NB4 (cell line): ENCODE data around the gene LDB3.

Source experiments
- DNase-seq: peaks from one replicate; pipeline ENCODE4 v3.0.0; 2010; ENCODE audit warnings: low read depth
- H3K4me3 ChIP-seq: one replicate; pipeline ENCODE4 v1.5.1; 2011; ENCODE audit warnings: mild to moderate bottlenecking, low read depth, low read length, moderate library complexity
- MYC ChIP-seq: IDR thresholded peaks from 2 replicates; pipeline ENCODE4 v1.6.1; 2011; ENCODE audit warnings: low read depth, low read length
- POLR2A ChIP-seq: IDR thresholded peaks from 2 replicates; pipeline ENCODE4 v1.6.1; 2011; ENCODE audit warnings: mild to moderate bottlenecking; ENCODE audit not compliant: insufficient read length; ENCODE audit errors: extremely low read depth
- TF ChIP-seq, protein P1 (sequence below): IDR thresholded peaks from 2 replicates; pipeline ENCODE4 v1.6.1; 2011; ENCODE audit warnings: low read depth, low read length
- TF ChIP-seq, protein P2 (sequence below): IDR thresholded peaks from one replicate; pipeline ENCODE4 v1.5.1; 2012; ENCODE audit warnings: low read depth, low read length

Gene LDB3

DNA sequence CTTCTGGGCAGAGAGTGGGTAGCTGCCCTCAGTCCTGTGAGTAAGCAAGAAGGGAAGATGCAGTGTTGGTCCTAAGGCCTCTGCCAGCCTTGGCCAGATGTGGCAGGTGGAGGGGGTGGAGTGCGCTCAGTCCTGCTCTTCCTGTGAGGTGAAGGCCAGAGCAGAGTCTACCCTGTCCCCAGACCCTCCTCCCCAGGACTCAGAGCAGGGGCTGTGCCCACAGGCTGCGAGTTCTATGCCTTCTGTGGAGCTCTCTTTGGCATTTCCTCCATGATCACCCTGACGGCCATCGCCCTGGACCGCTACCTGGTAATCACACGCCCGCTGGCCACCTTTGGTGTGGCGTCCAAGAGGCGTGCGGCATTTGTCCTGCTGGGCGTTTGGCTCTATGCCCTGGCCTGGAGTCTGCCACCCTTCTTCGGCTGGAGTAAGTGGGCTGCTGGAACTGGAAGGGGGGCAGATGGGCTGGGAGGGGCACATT lies 10.0 kb upstream of the LDB3 start:
- TF ChIP-seq, protein P1, sequence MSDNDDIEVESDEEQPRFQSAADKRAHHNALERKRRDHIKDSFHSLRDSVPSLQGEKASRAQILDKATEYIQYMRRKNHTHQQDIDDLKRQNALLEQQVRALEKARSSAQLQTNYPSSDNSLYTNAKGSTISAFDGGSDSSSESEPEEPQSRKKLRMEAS = no peak
- TF ChIP-seq, protein P2, sequence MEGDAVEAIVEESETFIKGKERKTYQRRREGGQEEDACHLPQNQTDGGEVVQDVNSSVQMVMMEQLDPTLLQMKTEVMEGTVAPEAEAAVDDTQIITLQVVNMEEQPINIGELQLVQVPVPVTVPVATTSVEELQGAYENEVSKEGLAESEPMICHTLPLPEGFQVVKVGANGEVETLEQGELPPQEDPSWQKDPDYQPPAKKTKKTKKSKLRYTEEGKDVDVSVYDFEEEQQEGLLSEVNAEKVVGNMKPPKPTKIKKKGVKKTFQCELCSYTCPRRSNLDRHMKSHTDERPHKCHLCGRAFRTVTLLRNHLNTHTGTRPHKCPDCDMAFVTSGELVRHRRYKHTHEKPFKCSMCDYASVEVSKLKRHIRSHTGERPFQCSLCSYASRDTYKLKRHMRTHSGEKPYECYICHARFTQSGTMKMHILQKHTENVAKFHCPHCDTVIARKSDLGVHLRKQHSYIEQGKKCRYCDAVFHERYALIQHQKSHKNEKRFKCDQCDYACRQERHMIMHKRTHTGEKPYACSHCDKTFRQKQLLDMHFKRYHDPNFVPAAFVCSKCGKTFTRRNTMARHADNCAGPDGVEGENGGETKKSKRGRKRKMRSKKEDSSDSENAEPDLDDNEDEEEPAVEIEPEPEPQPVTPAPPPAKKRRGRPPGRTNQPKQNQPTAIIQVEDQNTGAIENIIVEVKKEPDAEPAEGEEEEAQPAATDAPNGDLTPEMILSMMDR = no peak
- TF ChIP-seq POLR2A = no peak
- no peak for TF ChIP-seq MYC
- H3K4me3 ChIP-seq = no peak overlapping the region
- DNase-seq = no peak

- TF ChIP-seq, protein P2 = no peak
- no peak for TF ChIP-seq MYC
- TF ChIP-seq, protein P1 = no peak
- TF ChIP-seq POLR2A = no peak
- no peak overlapping the region for H3K4me3 ChIP-seq
- no peak for DNase-seq
These were observed 9.6 kb upstream of the LDB3 start for GRCh38 chr10:86658751-86659150.

GRCh38 chr10:86659161-86659691 lies 9.1 kb upstream of the LDB3 start:
- TF ChIP-seq, protein P2 = no peak
- TF ChIP-seq MYC (no peak), POLR2A (no peak)
- TF ChIP-seq, protein P1 = no peak
- H3K4me3 ChIP-seq = no peak overlapping the region
- no peak for DNase-seq

- TF ChIP-seq MYC (peak; percentile 66; the same call in 1 of the 2 replicates), POLR2A (no peak)
- no peak overlapping the region for H3K4me3 ChIP-seq
- peak; percentile 90 for DNase-seq
These were observed 8.4 kb upstream of the LDB3 start for GRCh38 chr10:86659721-86660453.

- no peak for DNase-seq
- H3K4me3 ChIP-seq = no peak overlapping the region
- TF ChIP-seq MYC (no peak), POLR2A (no peak)
- TF ChIP-seq, protein P2 = no peak
- TF ChIP-seq, protein P1 = no peak
These were observed 6.9 kb upstream of the LDB3 start for GRCh38 chr10:86661161-86662025.
